HCT116 (cell line): ENCODE data around the gene RASGRF1. TPM values are rescaled to one million over a fixed set of nuclear protein-coding genes. Genes with fewer than 3 reads are reported as not detected.

Experiments
- ATAC-seq: fragments of 200-7000 bp; cut with Tn5 transposase; 2 replicates; pipeline ENCODE4 v1.9.1; 2020; ENCODE audit warnings: mild to moderate bottlenecking, moderate library complexity
- BruUV-seq: library from RNA; stranded (reverse); fragments of 400-500 nt; replicated peaks from 2 replicates; lab custom pipeline; 2021; lab: Mats Ljungman, UMichigan
- CTCF ChIA-PET: fragments of 300-600 bp; sonication (Branson Sonifier 250); formaldehyde crosslinking; loops from one replicate; lab custom pipeline; 2021; ENCODE audit warnings: antibody characterized with exemption; lab: Charles Lee
- POLR2A ChIA-PET: fragments of 300-600, 350-600 bp; sonication (Branson Sonifier 250); formaldehyde crosslinking; loops from one replicate; lab custom pipeline; 2021; ENCODE audit warnings: antibody characterized with exemption; lab: Charles Lee
- RAD21 ChIA-PET, 2 experiments: fragments of 300-600 bp; sonication (Branson Sonifier 250); formaldehyde crosslinking; loops; one replicate each; lab custom pipeline; 2023; ENCODE audit warnings: low total read pairs in 2 of 2; ENCODE audit not compliant: uncharacterized antibody in 2 of 2, unreplicated experiment in 2 of 2, low non-redundant PET in 1 of 2; lab: Charles Lee
- DNase-seq: peaks from one replicate; pipeline ENCODE4 v3.0.0-alpha.2; 2010; ENCODE audit warnings: low read depth, low spot score
- H2AFZ ChIP-seq: fragments of 200-600 bp; shearing (Covaris generic), sonication (generic); 2 replicates; pipeline ENCODE4 v1.6.1; 2017; ENCODE audit warnings: low read depth, mixed run types, mixed read lengths, antibody characterized with exemption, low read length; ENCODE audit not compliant: poor library complexity, severe bottlenecking
- H3K27ac ChIP-seq: 2 replicates; pipeline ENCODE4 v1.5.1; 2012; ENCODE audit warnings: low read depth, low read length
- H3K27me3 ChIP-seq: fragments of 200-600 bp; sonication (generic); 2 replicates; pipeline ENCODE4 v1.6.1; 2016; ENCODE audit warnings: mixed run types, low read length, mixed read lengths; ENCODE audit not compliant: insufficient read depth
- H3K36me3 ChIP-seq, 2 experiments: fragments of 200-500 bp in 1 of 2; fragments of 200-600 bp in 1 of 2; sonication (Bioruptor generic) in 1 of 2; sonication (generic) in 1 of 2; 2 replicates each; pipeline versions ENCODE4 v1.5.1 to v1.6.1; 2014 to 2016; ENCODE audit warnings: low read length in 2 of 2, inconsistent platforms in 1 of 2, mixed read lengths in 1 of 2, mixed run types in 1 of 2; ENCODE audit not compliant: insufficient read depth in 2 of 2, control insufficient read depth in 1 of 2
- H3K4me1 ChIP-seq, 2 experiments: fragments of 200-600 bp in 1 of 2; sonication (generic) in 1 of 2; 2 replicates each; pipeline versions ENCODE4 v1.5.1 to v1.6.1; 2012 to 2017; ENCODE audit warnings: low read length in 2 of 2, inconsistent platforms in 1 of 2, mild to moderate bottlenecking in 1 of 2, mixed read lengths in 1 of 2, mixed run types in 1 of 2, moderate library complexity in 1 of 2; ENCODE audit not compliant: insufficient read depth in 2 of 2, control insufficient read depth in 1 of 2
- H3K4me2 ChIP-seq: fragments of 200-600 bp; sonication (generic); 2 replicates; pipeline ENCODE4 v1.6.1; 2017; ENCODE audit warnings: mixed run types, low read length, mixed read lengths
- H3K4me3 ChIP-seq, 2 experiments: fragments of 200-600 bp in 1 of 2; sonication (generic) in 1 of 2; replicated peaks in 1 of 2; 2 replicates each; pipeline ENCODE4 v1.5.1; 2011 to 2016; ENCODE audit warnings: low read length in 2 of 2, control low read depth in 1 of 2, low read depth in 1 of 2, mild to moderate bottlenecking in 1 of 2, mixed read lengths in 1 of 2, mixed run types in 1 of 2
- H3K79me2 ChIP-seq: fragments of 200-600 bp; sonication (generic); 2 replicates; pipeline ENCODE4 v1.6.1; 2017; ENCODE audit warnings: mild to moderate bottlenecking, mixed run types, low read length, moderate library complexity, mixed read lengths; ENCODE audit not compliant: insufficient read depth
- H3K9ac ChIP-seq: fragments of 200-600 bp; sonication (generic); 2 replicates; pipeline ENCODE4 v1.6.1; 2016; ENCODE audit warnings: low read length, mixed read lengths
- H3K9me2 ChIP-seq: fragments of 200-600 bp; sonication (generic), shearing (Covaris generic); 2 replicates; pipeline ENCODE4 v1.6.1; 2017; ENCODE audit warnings: mixed run types, mild to moderate bottlenecking, moderate library complexity; ENCODE audit not compliant: insufficient read depth
- H3K9me3 ChIP-seq, 2 experiments: fragments of 200-500 bp in 1 of 2; fragments of 200-600 bp in 1 of 2; sonication (Bioruptor generic) in 1 of 2; sonication (generic) in 1 of 2; 2 replicates each; pipeline ENCODE4 v1.6.1; 2014 to 2017; ENCODE audit warnings: low read length in 2 of 2, mixed read lengths in 2 of 2, inconsistent platforms in 1 of 2, low read depth in 1 of 2, mild to moderate bottlenecking in 1 of 2, mixed run types in 1 of 2, moderate library complexity in 1 of 2; ENCODE audit not compliant: control insufficient read depth in 1 of 2, insufficient read depth in 1 of 2
- H4K20me1 ChIP-seq: fragments of 200-600 bp; sonication (generic), shearing (Covaris generic); 2 replicates; pipeline ENCODE4 v1.6.1; 2017; ENCODE audit warnings: mixed run types, mild to moderate bottlenecking, moderate library complexity; ENCODE audit not compliant: insufficient read depth
- CEBPB ChIP-seq: IDR thresholded peaks from 2 replicates; pipeline ENCODE4 v1.6.1; 2012; ENCODE audit warnings: low read depth
- CTCF ChIP-seq, 3 experiments: fragments of 200-600 bp in 1 of 3; sonication (generic) in 1 of 3; IDR thresholded peaks in 2 of 3; conservative IDR thresholded peaks in 1 of 3; 2 replicates each; pipeline ENCODE4 v1.5.1; 2012 to 2017; ENCODE audit warnings: low read depth in 2 of 3, low read length in 2 of 3, antibody characterized with exemption in 1 of 3, borderline replicate concordance in 1 of 3, control low read depth in 1 of 3, mild to moderate bottlenecking in 1 of 3, mixed read lengths in 1 of 3, mixed run types in 1 of 3, moderate library complexity in 1 of 3; ENCODE audit not compliant: insufficient read depth in 1 of 3
- EGR1 ChIP-seq: IDR thresholded peaks from 2 replicates; pipeline ENCODE4 v1.6.1; 2012; ENCODE audit warnings: low read depth
- EZH2phosphoT487 ChIP-seq: fragments of 200-600 bp; IDR thresholded peaks from 2 replicates; pipeline ENCODE4 v1.6.1; 2018; ENCODE audit warnings: antibody characterized with exemption, borderline replicate concordance
- MAX ChIP-seq: IDR thresholded peaks from 2 replicates; pipeline ENCODE4 v1.6.1; 2012
- POLR2A ChIP-seq: IDR thresholded peaks from 2 replicates; pipeline ENCODE4 v1.7.0; 2011; ENCODE audit warnings: borderline replicate concordance; ENCODE audit not compliant: insufficient read depth, insufficient read length; ENCODE audit errors: extremely low read depth
- POLR2AphosphoS5 ChIP-seq: IDR thresholded peaks from 2 replicates; pipeline ENCODE4 v1.6.1; 2011; ENCODE audit warnings: mild to moderate bottlenecking, low read depth, low read length, moderate library complexity
- RAD21 ChIP-seq: IDR thresholded peaks from 2 replicates; pipeline ENCODE4 v1.6.1; 2012; ENCODE audit warnings: low read depth, mild to moderate bottlenecking
- REST ChIP-seq: IDR thresholded peaks from 2 replicates; pipeline ENCODE4 v1.6.1; 2012; ENCODE audit warnings: low read depth
- TCF7L2 ChIP-seq: IDR thresholded peaks from 2 replicates; pipeline ENCODE4 v1.7.0; 2011; ENCODE audit warnings: borderline replicate concordance, inconsistent platforms; ENCODE audit not compliant: insufficient read depth, insufficient read length; ENCODE audit errors: extremely low read depth
- ZNF274 ChIP-seq: fragments of 200-500 bp; sonication (Bioruptor generic); IDR thresholded peaks from 2 replicates; pipeline ENCODE4 v1.6.1; 2014; ENCODE audit warnings: mild to moderate bottlenecking, low read depth, low read length, inconsistent platforms
- intact Hi-C: fragments of 100-400 bp; cut with micrococcal nuclease; formaldehyde crosslinking; loops from 2 replicates; pipeline ENCODE4 v1.10.0; 2022
- total RNA-seq: library from RNA; stranded (reverse); gene quantifications from one replicate; pipeline ENCODE4 v1.2.1, GENCODE V29; 2021; ENCODE audit not compliant: unreplicated experiment

RASGRF1 gene
- total RNA-seq, 1 experiment from 2014 or later: 2.4 TPM

- Histone ChIP-seq H3K4me2 (no peak overlapping the region), H2AFZ (no peak overlapping the region), H4K20me1 (no peaks in the 10 kb centered on the region), H3K9ac (no peak overlapping the region), H3K9me3 (no peaks in the 10 kb centered on the region), H3K36me3 (no peaks in the 10 kb centered on the region), H3K79me2 (no peaks in the 10 kb centered on the region), H3K27me3 (peaks cover 38% of the 10 kb centered on the region), H3K4me1 (no peaks in the 10 kb centered on the region), H3K9me2 (no peaks in the 10 kb centered on the region), H3K4me3 (no peak overlapping the region), H3K27ac (no peak overlapping the region)
- TF ChIP-seq EGR1 (no peak), REST (no peak), MAX (no peak), POLR2A (no peak), EZH2phosphoT487 (no peak), CEBPB (no peak), RAD21 (no peak), ZNF274 (no peak), POLR2AphosphoS5 (no peak), CTCF (IDR thresholded peaks at IDR 0.05 in 2 of 3, conservative IDR thresholded peaks at IDR 0.05 in 1 of 3; ENCODE audit: borderline replicate concordance in 1 of 3, insufficient read depth in 1 of 3, low read depth in 2 of 3, low read length in 2 of 3) (no peak), TCF7L2 (no peak)
- intact Hi-C loops: no loop called here
- BruUV-seq: no TSS peak
- ATAC-seq (no peak), DNase-seq (no peak)
- ChIA-PET CTCF (interaction anchor here (0.6 kb wide), 1 partner anchor 56 kb away, joined by 4 read pairs; no protein-coding TSS in a partner anchor), POLR2A (no interaction called here), RAD21 (no interaction called here)
These were observed 3.8 kb downstream of the RASGRF1 start for GRCh38 chr15:79086814-79087213.
